HG02885 (cell line): ENCODE measurements around the gene CT47C1.
"Not testable (repeated sequence)": the region's sequence is repeated elsewhere in the genome, so short reads cannot be mapped to it uniquely, and the experiment has no call there.

ENCODE experiments used
- ATAC-seq: cut with Tn5 transposase; IDR thresholded peaks from one replicate; pipeline ENCODE4 v1.9.1; 2021; ENCODE audit warnings: mild to moderate bottlenecking; ENCODE audit not compliant: unreplicated experiment, poor library complexity

The CT47C1 gene

DNA sequence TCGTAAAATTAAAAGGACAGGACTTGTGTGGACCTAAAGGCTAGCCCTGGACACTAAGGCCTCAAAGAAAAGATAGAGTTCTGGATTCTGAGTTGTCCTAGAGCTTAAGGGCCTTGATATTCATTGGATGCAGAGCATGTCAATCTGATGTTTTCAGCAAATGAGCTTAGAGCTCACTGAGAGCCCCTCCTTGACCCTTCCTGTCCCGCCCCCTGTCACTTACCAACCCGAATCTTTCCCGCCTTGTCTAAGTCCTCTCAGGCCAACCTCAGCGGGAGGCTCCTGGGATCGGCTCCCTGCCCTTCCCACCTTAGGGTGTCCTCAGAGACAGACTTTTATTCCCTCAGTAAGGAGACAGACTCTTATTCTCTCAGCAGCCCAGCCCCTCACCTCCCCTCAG lies at the start of gene CT47C1:
CT47C1 (plus strand) TSS at position 250 of the 400 bp plus-strand sequence. CDS start 233 bp downstream, outside the sequence.
- no peak for ATAC-seq

- no peak for ATAC-seq
These were observed 46.9 kb upstream of the CT47C1 start for GRCh38 chrX:119025900-119026299.

GRCh38 chrX:119026344-119026743 lies 46.4 kb upstream of the CT47C1 start:
- not testable (repeated sequence) for ATAC-seq

DNA sequence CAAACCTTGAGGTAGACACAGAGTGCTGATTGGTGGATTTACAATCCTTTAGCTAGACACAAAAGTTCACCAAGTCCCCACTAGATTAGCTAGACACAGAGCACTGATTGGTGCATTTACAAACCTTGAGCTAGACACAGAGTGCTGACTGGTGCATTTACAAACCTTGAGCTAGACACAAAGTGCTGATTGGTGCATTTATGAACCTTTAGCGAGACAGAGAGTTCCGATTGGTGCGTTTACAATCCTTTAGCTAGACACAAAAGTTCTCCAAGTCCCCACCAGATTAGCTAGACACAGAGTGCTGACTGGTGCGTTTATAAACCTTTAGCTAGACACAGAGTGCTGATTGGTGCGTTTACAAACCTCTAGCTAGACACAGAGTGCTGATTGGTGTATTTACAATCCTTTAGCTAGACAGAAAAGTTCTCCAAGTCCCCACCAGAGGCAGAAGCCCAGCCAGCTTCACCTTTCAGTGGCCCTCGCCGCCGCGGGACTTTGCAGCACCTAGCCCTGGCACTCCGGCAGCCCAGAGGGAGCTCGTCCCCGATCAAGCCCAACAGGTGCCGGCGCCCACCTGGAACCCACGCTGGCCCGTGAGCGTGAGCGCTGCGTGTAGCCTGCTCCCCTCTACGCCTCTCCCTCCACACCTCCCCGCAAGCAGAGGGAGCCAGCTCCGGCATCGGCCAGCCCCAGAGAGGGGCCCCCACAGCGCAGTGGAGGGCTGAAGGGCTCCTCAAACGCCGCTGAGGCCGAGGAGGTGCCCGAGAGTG lies 44.6 kb upstream of the CT47C1 start:
- not testable (repeated sequence) for ATAC-seq

- ATAC-seq = no peak
These were observed 44.0 kb upstream of the CT47C1 start for GRCh38 chrX:119028733-119029330.

- ATAC-seq = not testable (repeated sequence)
These were observed 43.1 kb upstream of the CT47C1 start for GRCh38 chrX:119029656-119030055.

DNA sequence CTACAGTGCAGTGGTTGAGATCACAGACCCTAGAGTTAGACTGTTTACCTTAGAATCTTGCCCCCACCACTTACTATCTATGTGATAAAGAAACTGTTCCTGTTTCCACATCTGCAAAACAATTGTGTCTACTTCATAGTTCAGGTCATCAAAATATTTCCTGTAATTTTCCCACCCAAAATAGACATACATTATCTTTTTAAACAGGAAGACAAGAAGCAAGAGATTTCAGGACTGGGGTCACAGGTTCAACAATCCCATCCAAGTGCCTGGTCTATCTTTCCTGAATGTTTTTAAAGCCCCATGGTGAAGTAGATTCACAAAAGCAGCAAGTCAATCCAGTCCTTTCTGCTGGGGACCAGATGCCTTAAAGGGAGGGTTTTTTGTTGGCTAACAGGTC lies 41.8 kb upstream of the CT47C1 start:
- no peak for ATAC-seq

GRCh38 chrX:119036107-119037029 lies 36.4 kb upstream of the CT47C1 start:
- ATAC-seq = no peak

GRCh38 chrX:119040432-119040831 lies 32.4 kb upstream of the CT47C1 start:
- ATAC-seq = no peak

GRCh38 chrX:119041175-119041574 lies 31.6 kb upstream of the CT47C1 start:
- no peak for ATAC-seq

GRCh38 chrX:119042040-119042439 lies 30.8 kb upstream of the CT47C1 start:
- no peak for ATAC-seq

DNA sequence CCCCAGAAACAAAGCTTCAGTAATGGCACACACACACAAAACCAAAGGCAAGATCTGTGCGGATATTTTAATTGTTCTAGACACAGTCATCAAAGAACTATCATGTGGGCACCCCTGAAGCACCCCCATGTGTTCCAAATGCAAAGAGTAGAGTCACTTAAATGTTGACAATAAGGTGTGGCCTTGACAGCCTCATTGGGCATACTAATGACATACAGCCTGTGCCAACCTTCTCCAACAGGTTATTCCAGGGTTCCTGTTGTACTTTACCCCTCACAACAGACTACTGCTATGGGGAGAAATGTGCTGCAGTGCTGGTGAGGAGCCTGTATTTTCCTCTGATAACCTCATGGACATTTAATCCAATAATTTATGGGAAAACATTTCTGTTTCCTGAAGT lies 29.8 kb upstream of the CT47C1 start:
- no peak for ATAC-seq

DNA sequence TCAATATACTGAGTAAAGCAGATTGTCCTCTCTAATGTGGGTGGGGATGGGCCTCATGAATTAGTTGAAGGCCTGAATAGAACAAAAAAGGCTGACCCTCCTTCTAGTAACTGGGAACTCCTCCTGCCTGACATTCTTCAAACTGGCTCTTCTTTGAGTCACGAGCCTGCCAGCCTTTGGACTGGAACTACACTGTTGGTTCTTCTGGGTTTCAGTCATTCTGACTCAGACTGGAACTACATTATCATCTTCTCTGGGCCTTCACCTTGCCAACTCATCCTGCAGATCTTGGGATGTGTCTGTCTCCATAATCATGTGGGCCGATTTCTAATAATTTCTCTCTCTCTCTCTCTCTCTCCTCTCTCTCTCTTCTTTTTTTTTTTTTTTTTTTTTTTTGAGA lies 26.9 kb upstream of the CT47C1 start:
- ATAC-seq = no peak

DNA sequence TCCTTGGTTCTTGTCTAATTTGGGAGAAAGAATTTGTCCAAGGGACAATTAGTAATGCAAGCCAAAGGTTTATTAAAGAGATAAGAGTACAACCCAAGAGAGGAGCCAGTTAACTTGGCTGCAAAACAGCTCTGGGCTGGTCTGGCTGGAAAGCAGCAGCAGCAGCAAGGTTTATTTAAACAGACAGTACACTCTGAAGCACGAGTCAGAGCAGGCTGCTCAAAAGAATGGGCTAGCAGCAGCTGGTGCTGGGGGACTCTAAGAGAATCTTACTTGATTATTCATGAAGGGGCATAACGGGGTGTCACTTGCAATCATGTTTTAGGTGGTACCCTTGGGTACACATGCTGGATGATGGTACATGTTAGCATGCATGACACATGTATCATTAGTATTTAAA lies 17.1 kb upstream of the CT47C1 start:
- ATAC-seq = no peak

- no peak for ATAC-seq
These were observed 9.9 kb upstream of the CT47C1 start for GRCh38 chrX:119062750-119063374.

DNA sequence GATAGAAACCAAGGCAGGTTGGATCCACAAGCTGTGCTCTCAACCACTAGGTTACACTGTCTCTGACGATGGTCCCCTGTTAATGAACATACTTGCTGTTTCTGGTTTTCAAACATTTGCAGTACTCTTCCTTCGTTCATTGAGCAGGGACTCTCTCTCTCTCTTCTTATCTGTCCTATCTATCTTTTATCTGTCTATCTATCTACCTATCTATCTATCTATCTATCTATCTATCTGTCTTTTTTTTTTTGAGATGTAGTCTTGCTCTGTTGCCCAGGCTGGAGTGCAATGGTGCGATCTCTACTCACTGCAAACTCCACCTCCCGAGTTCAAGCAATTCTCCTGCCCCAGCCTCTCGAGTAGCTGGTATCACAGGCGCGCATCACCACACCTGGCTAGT lies 9.4 kb upstream of the CT47C1 start:
- ATAC-seq = no peak

DNA sequence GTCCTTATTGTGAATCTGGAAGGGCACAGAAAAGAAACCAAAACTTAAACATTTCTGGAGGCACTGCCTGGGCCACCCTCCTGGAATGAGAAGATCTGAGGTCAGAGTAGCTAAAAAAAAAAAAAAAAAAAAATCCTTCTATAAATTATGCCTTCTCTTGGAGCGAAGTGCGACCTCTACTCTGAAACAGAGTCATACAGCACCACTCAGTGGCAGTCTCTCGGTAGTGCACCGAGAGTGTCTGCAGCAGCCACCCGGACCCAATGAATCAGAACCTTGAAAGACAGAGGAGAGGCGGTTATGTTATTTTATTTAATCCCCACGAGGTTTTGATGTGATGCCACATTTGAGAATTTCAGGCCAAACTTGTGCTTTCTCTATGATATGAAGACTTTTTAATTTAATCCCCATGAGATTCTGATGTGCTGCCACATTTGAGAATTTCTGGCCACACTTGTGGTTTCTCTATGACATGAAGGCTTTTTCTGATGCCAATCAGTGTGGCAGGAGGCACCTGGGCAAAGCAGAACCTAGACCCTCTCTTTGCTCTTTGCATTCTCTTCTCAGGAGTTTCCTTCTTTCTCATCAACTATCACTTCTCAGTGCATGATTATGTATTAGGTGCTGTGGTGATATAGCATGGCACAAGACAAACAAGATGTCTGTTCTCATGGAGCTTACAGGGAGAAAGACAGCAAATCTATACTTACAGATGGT lies 5.6 kb upstream of the CT47C1 start:
- peak; percentile 66 for ATAC-seq

- no peak for ATAC-seq
These were observed 3.7 kb upstream of the CT47C1 start for GRCh38 chrX:119069128-119069527.

DNA sequence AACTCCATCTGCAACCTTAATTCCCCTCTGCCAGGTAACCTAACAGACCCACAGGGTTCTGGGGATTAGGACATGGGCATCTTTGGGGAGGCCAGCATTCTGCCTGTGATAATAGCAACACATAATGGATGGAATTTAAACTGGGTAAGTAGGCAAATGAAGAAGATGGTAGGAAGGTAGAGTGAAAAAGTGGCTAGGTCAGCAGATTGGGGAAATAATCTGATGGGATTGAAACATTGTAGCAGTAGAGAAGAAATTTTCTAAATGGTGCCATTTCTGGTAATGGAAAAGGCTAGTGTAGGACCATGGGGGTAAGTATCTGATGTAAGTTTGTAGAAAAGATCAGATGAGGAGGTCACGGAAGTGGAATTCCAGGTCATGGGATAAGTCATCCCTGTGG lies 3.0 kb upstream of the CT47C1 start:
- ATAC-seq = no peak

DNA sequence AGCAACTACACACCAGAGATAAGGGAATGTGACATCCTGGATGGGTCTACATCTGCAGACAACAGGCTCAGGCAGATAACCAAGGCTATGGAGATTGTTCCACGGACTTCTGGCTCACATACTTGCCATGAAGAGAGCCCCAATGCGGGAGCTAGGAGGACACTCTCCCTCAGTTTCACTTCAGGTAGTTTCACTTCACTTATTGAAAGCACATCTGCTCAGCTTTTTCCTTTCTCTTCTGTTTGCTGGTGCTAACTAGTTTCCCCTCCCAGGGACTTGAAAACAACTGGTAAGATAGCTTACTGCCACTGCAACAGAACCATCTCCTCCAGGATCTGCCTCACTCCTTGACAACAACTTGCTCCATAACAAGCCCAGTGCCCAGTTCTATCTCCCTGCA lies 1.4 kb upstream of the CT47C1 start:
- peak; percentile 81 for ATAC-seq
